Pulmonary artery endothelial cell (primary cell): Measurements from ENCODE around the gene CDCP1. TPM values are rescaled to one million over a fixed set of nuclear protein-coding genes. Genes with fewer than 3 reads are reported as not detected.

ENCODE experiments used
- total RNA-seq: library from RNA; depleted of rRNA; stranded (reverse); fragments of >200 nt; gene quantifications from 2 replicates; pipeline ENCODE4 v1.2.3, GENCODE V29; 2014

CDCP1 gene
- total RNA-seq, 1 donor from 2014 or later = 6.6 TPM

Other genes starting within 250 kb of the CDCP1 start
- 59.2 and 67.4 TPM in 2 replicates for gene ZDHHC3, start 170.2 kb downstream of the CDCP1 start, total RNA-seq
- 53.0 and 67.8 TPM in 2 replicates for gene EXOSC7, start 170.1 kb downstream of the CDCP1 start, total RNA-seq
- gene CLEC3B, start 120.1 kb downstream of the CDCP1 start, total RNA-seq = 0.11 and 0.26 TPM in 2 replicates
- gene TMEM158, start 79.9 kb upstream of the CDCP1 start, total RNA-seq = 6.1 and 6.3 TPM in 2 replicates
- 17.9 and 31.0 TPM in 2 replicates for gene LARS2, start 242.2 kb upstream of the CDCP1 start, total RNA-seq